ENCODE results near the gene CACNB4. TPM values are rescaled to one million over a fixed set of nuclear protein-coding genes. Genes with fewer than 3 reads are reported as not detected.

CACNB4 gene
- total RNA-seq, 2 experiments from 2014 or later, result 0.08 to 0.10 TPM

Other genes starting within 250 kb of the CACNB4 start
- 10 to 100 TPM; 15.8 to 17.5 TPM for gene STAM2, start 76.7 kb upstream of the CACNB4 start, total RNA-seq
- under 1 TPM; 0.57 to 0.93 TPM for gene FMNL2, start 236.1 kb upstream of the CACNB4 start, total RNA-seq